Raji (cell line): Measurements from ENCODE around the gene CACNA2D4.

Experiments used
- POLR2A ChIP-seq: IDR thresholded peaks from 2 replicates; pipeline ENCODE4 v1.6.1; 2011; ENCODE audit warnings: low read depth, low read length, control low read depth; ENCODE audit not compliant: insufficient read depth

CACNA2D4 gene

GRCh38 chr12:1822699-1823098 is 95.8 kb downstream of the CACNA2D4 start:
- no peak for TF ChIP-seq POLR2A

- TF ChIP-seq POLR2A, result no peak
Measured at GRCh38 chr12:1821805-1822204, 96.6 kb downstream of the CACNA2D4 start.

GRCh38 chr12:1820896-1821291 is 97.6 kb downstream of the CACNA2D4 start:
- no peak for TF ChIP-seq POLR2A

DNA sequence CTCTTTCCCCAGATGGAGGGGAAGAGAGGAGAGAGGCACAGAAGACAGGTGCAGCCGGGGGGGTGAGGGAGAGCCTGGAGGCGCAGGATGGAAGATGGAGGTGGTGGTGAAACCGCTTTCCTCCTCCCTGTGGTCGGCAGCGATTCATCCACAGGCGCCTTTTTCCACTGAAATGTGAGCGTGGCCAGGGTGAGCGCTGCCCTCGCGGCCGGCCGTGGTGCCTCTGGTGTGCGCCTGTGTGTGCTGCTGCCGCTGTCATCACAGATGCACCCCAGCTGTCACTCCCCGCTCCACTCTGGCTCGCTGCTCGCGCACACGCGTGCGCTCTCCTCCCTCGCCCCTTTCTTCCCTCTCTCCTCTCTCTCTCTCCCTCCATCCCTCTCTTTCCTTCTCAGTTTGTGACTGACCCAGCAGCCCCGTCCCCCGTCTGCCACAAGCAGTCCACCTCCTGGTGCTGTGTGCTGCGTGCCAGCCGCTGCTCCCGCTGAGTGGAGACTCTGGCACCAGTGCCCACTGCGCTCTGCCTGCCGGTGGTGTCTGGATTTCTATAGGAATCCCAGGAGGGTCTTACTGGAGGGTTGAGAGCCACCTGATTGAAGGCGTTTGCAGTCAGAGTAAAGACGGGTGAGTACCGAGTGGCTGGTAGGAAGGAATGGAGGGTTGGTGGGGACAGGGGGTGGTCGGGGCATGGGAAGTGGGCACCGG is 98.1 kb downstream of the CACNA2D4 start, which contains the start of gene LRTM2:
LRTM2 (plus strand) TSS at position 375 of the 705 bp plus-strand sequence. CDS start 7,584 bp downstream, outside the sequence.
- no peak for TF ChIP-seq POLR2A

DNA sequence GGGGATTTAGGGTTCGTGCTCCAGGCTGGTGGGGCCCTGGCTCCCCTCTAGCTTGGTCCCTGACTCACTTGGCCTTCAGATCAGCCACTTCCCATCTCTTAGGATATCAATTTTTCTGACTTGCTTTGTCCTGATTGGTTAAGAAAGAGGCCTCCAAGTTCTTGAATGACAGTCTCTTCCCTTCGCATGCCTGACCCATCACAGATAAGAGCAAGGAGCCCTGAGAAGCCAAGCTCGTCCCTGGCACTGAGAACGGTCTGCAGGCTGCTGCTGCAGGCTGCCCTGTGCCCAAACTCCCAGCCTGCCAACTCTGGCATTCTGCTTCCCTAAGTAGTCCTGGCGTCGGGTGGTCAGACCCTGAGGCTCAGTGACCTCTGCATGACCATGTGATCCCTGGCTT is 98.9 kb downstream of the CACNA2D4 start:
- no peak for TF ChIP-seq POLR2A

GRCh38 chr12:1819050-1819449 is 99.4 kb downstream of the CACNA2D4 start:
- TF ChIP-seq POLR2A, result no peak

DNA sequence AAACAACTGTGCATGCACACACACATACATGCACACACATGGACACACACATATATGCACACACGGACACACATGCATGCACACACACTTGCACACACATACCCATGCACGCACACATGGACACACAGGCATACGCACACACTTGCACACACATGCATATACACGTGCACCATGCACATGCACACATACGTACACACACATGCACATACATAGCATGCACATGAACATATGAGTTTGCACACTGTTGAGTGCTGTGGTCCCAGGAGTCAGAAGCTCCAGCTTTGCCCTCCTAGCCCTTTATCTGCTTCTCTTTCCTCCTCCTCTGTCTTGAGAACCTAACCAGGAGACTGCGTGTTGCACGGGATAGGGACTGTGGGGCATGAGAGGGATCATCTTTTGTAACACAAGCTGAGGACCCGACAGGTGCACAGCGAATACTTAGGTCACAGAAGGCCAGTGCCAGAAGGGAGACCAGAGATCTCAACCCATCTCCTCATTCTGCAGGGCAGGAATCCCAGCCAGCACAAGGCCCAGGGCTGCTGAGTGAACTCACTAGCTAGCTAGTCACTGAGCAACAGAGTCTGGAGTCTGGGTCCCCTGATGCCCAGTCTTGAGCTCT is 101.6 kb downstream of the CACNA2D4 start:
- no peak for TF ChIP-seq POLR2A

DNA sequence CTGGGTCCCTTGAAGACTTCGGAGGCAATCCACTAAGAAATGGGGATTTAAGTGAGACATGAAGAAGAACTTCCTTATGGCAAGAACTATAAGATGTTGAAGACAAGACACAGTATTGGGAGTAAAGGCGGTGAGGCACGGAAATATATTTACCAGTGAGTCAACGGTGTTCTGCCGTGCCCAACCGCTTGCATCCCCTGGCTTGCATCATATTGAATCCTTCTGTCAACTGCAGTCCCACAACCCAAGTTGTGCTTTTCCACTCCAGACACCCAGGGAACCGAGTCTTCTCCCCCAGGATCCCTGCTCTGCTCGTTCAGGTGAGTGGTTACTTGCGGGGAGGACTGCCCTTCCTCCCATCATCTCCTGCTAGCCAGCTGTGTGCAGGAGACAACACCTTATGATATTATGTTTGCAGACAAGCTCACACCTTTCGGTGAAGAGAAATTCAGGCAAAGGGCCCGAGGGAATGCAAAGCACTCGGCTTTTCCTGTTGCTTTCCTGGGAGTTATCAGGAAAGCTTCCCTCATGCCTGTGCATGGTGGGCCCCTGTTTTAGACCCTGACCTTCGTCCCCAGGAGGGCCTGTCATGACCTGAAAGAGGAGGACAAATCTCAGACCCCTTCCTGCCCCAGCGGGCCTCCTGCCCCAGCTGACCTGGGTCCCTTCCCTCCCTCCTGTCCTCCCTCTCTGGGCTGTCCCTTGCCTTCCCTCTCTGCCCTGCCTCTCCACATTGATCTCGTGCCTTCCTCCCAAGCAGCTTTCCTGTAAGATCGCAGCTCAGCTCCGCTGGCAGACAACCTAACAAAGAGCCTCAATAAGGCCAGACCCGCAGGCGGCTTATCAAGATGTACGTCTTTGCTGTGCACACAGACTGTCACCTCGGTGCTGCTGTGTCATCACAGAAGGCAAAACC is 102.4 kb downstream of the CACNA2D4 start:
- no peak for TF ChIP-seq POLR2A

- TF ChIP-seq POLR2A, result no peak
Measured at GRCh38 chr12:1815108-1815507, 103.3 kb downstream of the CACNA2D4 start.

DNA sequence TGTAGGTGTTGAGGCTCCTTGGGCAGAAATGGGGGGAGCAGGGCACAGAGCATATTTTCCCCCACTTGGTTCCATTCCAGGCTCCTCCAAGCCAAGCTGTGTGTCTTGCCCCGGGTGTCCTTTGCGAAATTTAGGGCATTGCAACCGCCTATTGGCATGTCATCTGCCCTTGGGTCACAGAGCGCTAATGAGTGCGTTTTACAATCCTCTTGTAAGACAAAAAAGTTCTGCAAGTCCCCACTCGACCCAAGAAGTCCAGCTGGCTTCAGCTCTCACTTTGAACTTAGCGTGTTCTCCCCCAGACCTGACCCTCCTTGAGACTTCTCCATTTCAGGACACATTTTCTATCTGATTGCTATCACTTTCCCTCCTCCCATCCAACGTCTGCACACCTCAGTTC is 104.2 kb downstream of the CACNA2D4 start:
- no peak for TF ChIP-seq POLR2A

DNA sequence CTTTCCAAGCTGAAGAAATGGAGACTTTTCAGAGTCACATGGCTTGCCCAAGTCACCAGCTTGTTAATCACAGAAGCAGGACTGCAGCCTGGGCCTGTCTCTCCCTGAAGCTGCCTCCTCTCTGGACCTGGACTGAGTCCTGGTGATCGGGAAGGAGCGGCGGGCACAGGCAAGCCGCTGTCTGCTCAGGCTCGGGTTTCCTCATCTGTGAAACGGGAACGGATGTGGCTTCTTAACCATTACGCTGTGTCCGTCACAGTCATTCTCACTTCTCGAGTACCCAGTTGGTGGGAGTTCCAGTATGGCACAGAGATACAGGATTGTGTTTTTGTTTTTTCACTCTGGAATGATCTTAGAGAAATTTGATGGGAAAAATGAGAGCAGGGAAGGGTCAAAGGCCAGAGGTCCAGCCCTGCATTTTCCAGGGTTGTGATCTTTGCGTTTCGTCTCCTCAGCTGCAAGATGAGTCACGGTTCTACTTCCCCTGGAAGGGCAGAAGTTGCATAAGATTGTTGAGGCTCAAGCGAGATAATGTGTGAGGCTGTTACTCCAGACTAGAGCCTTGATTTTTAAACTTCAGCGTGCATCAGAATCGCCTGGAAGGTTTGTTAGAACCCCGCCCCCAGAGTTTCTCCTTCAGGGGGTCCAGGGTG is 105.7 kb downstream of the CACNA2D4 start:
- TF ChIP-seq POLR2A, result no peak

DNA sequence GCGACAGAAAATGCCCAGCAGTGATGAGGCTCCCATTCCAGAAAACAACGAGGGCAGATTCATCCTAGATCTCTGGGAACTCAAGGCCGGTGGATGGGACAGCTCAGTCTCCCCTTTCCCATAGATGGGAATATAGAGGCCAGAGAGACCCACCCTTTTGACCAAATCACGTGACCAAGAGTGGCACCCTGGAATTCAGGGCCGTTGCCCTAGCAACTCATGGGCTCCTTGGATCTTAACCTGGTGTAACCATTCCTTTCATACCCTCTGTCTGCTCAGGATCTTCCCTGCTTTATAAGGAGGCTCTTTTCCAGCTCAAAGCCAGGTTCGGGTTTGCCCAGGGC is 106.5 kb downstream of the CACNA2D4 start:
- no peak for TF ChIP-seq POLR2A

GRCh38 chr12:1811281-1811947 is 107.0 kb downstream of the CACNA2D4 start:
- no peak for TF ChIP-seq POLR2A

DNA sequence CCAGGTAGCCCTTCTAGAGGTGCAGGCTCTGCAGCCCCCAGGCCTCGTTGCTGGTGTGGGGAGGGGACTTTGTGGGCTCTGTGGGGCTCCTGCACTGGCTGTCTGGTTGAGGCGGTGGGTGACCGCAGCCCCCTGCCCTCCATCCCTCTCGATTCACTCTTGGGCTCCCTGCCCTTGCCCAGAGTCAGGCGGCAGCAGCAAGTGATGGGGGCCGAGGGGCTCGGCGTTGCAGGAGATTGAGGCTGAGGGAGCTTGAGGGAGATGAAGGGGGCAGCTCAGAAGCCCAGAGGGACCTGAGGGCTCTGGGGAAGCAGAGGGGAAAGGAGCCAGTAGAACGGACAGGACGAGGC is 107.5 kb downstream of the CACNA2D4 start:
- no peak for TF ChIP-seq POLR2A

DNA sequence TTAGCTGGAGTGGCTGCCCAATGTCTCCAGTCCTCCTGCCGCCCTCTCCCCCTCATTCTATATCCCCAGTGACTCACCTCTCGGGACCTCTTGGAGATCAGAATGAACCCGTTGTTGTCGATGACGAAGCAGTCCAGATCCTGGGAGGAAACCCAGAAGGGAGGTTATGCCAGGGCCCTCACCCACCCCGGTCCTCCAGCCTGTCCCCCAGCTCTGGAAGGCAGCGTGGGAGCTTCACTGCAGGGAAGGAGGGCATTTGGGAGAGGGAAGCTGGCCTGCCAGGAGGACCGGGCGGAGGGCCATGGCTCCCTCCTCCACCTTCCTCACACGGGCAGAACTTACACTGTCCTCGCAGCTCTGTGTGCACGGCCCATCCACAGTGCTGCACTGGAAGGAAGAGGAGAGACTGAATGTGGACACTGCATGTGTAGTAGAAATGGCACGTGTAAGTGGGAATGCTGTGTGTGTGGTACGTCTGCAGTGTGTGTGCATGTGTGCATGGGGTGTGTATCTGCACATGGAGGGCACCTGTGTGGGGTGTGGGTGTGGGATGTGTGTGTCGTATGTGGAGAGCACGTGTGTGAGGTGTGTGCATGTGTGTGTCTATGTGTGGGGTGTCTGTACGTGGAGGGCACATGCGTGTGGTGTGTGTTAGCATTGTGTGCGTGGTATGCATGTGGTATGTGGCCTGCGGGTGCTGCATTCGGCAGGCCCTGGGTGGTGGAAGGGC is 108.1 kb downstream of the CACNA2D4 start:
- no peak for TF ChIP-seq POLR2A
